DOHH2 (cell line): ENCODE results near the gene PAN3.

Experiments used
- CTCF ChIP-seq: fragments of 200-600 bp; sonication (generic); IDR thresholded peaks from one replicate; pipeline ENCODE4 v1.5.1; 2014; ENCODE audit warnings: antibody characterized with exemption, mild to moderate bottlenecking, low read depth, low read length; ENCODE audit not compliant: poor library complexity, severe bottlenecking
- EZH2phosphoT487 ChIP-seq: fragments of 200-600 bp; sonication (generic); IDR thresholded peaks from 2 replicates; pipeline ENCODE4 v1.6.1; 2017; ENCODE audit warnings: borderline replicate concordance, mild to moderate bottlenecking, antibody characterized with exemption, low read length, moderate library complexity, mixed read lengths

GRCh38 chr13:28340272-28340793, 202.0 kb downstream of the PAN3 start:
- TF ChIP-seq CTCF (no peak), EZH2phosphoT487 (no peak)
